Left forelimb (tissue), 1 donor: Measurements from ENCODE around the gene UQCR11.

ENCODE experiments used
- DNase-seq: peaks from one replicate; pipeline ENCODE4 v3.0.0-alpha.2; 2018; ENCODE audit warnings: low spot score

The UQCR11 gene

GRCh38 chr19:1634938-1635243 lies 29.6 kb upstream of the UQCR11 start:
- no peak for DNase-seq

- DNase-seq: no peak
These were observed 29.1 kb upstream of the UQCR11 start for GRCh38 chr19:1634242-1634937.

- DNase-seq: no peak
These were observed 28.1 kb upstream of the UQCR11 start for GRCh38 chr19:1633269-1633826.

GRCh38 chr19:1632462-1633268 lies 27.4 kb upstream of the UQCR11 start:
- DNase-seq: no peak

GRCh38 chr19:1631557-1632100 lies 26.4 kb upstream of the UQCR11 start:
- DNase-seq: no peak

- DNase-seq: no peak
These were observed 25.5 kb upstream of the UQCR11 start for GRCh38 chr19:1630811-1631210.

- no peak for DNase-seq
These were observed 24.8 kb upstream of the UQCR11 start for GRCh38 chr19:1630012-1630411.

- DNase-seq: no peak
These were observed 24.1 kb upstream of the UQCR11 start for GRCh38 chr19:1629256-1629808.

- no peak for DNase-seq
These were observed 21.9 kb upstream of the UQCR11 start for GRCh38 chr19:1627194-1627593.

GRCh38 chr19:1626417-1627010 lies 21.3 kb upstream of the UQCR11 start:
- DNase-seq: no peak

- no peak for DNase-seq
These were observed 19.2 kb upstream of the UQCR11 start for GRCh38 chr19:1624458-1624857.

GRCh38 chr19:1622541-1622940 lies 17.3 kb upstream of the UQCR11 start:
- DNase-seq: no peak

- no peak for DNase-seq
These were observed 16.7 kb upstream of the UQCR11 start for GRCh38 chr19:1622007-1622406.

GRCh38 chr19:1621574-1621973 lies 16.3 kb upstream of the UQCR11 start:
- DNase-seq: no peak

- DNase-seq: no peak
These were observed 15.8 kb upstream of the UQCR11 start for GRCh38 chr19:1621021-1621420.

GRCh38 chr19:1620502-1620901 lies 15.2 kb upstream of the UQCR11 start:
- no peak for DNase-seq

- no peak for DNase-seq
These were observed 14.4 kb upstream of the UQCR11 start for GRCh38 chr19:1619703-1620102.

GRCh38 chr19:1619094-1619439 lies 13.8 kb upstream of the UQCR11 start:
- no peak for DNase-seq

GRCh38 chr19:1618157-1619093 lies 13.2 kb upstream of the UQCR11 start:
- no peak for DNase-seq

GRCh38 chr19:1616875-1617274 lies 11.6 kb upstream of the UQCR11 start:
- no peak for DNase-seq

- no peak for DNase-seq
These were observed 11.1 kb upstream of the UQCR11 start for GRCh38 chr19:1616396-1616795.
